Measurements from ENCODE around the gene PTPRG.

The PTPRG gene

GRCh38 chr3:61663356-61664104, 102.2 kb downstream of the PTPRG start:
- Histone ChIP-seq H3K4me3 (no peak overlapping the region), H3K27ac (no peak overlapping the region)
- TF ChIP-seq, protein P1, sequence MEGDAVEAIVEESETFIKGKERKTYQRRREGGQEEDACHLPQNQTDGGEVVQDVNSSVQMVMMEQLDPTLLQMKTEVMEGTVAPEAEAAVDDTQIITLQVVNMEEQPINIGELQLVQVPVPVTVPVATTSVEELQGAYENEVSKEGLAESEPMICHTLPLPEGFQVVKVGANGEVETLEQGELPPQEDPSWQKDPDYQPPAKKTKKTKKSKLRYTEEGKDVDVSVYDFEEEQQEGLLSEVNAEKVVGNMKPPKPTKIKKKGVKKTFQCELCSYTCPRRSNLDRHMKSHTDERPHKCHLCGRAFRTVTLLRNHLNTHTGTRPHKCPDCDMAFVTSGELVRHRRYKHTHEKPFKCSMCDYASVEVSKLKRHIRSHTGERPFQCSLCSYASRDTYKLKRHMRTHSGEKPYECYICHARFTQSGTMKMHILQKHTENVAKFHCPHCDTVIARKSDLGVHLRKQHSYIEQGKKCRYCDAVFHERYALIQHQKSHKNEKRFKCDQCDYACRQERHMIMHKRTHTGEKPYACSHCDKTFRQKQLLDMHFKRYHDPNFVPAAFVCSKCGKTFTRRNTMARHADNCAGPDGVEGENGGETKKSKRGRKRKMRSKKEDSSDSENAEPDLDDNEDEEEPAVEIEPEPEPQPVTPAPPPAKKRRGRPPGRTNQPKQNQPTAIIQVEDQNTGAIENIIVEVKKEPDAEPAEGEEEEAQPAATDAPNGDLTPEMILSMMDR (IDR thresholded peaks at IDR 0.05) = no peak
- no peak for DNase-seq (ENCODE audit: low spot score)

DNA sequence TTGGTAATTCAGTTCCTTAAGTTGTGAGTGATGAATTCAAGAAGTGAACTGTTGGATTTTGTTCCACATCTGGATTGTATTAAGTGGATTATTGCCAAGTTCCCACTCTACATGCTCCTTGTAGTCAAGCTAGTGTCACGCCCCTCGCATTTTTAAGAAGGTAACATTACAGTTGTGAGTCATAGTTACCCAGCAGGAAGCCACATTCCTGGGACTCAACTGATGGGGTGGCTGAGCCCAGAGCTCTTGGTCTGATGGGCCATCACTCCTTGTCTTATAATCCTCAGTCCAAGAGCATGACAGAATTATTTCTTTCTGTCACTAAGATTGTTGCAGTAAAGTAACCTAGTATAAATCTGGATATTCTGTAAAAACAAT, 102.7 kb downstream of the PTPRG start:
- no peak overlapping the region for H3K4me3 ChIP-seq
- H3K27ac ChIP-seq = no peak overlapping the region
- DNase-seq (ENCODE audit: low spot score) = no peak
- TF ChIP-seq, protein P1 (IDR thresholded peaks at IDR 0.05) = no peak

GRCh38 chr3:61665121-61665520, 103.8 kb downstream of the PTPRG start:
- no peak overlapping the region for H3K27ac ChIP-seq
- no peak overlapping the region for H3K4me3 ChIP-seq
- TF ChIP-seq, protein P1 (IDR thresholded peaks at IDR 0.05) = no peak
- DNase-seq (ENCODE audit: low spot score) = no peak

DNA sequence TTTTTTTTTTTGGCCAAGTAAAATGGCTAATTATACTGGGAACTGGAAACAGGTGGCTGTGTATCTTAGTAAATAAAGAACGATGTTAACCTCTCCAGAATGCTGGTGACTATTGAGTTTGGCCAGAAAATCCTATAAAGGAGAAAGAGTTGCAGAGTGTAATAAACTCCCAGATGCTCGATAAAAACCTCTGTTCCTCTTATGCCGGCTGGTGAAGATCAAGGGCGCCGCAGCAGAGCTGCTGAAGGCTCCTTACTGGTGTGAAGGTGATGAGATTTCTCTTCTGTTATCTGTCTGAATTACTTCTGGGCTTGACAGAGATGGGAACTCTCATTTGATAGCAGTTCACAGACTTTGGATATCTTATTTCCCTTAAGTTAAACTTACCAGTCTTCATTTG, 104.6 kb downstream of the PTPRG start:
- H3K27ac ChIP-seq = no peak overlapping the region
- no peak for DNase-seq (ENCODE audit: low spot score)
- H3K4me3 ChIP-seq = no peak overlapping the region
- TF ChIP-seq, protein P1 (IDR thresholded peaks at IDR 0.05) = no peak

DNA sequence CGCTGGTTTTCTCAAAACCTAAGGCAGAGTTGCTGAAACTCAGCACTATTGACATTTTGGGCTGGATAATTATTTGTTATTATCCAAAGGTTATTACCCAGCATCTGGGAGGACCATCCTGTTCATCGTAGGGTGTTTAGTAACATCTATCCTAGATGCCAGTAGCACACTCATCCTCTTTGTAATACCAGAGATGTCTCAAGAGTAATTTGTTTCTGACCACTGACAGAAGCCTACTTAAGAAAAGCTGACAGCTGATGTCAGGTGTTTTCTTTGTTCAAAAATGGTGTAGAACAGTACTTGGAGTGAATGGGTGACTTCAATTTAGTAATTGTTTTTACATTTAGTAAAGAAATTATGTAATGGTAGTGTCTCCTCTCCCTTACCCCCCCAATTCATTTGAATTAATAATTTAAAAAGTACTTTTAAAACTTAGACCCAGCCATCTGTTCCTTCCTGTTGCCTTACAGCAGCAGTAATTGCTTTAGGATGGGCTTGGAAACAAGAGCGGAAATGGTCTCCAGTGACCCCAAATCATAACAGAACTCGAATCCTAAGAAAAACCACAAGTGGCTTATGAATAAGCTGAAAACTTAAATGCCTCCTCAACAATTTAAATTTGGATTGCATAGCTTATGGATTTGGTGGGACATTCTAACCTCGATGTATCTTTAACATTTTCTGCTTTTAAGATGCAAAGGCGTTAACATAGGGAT, 105.4 kb downstream of the PTPRG start:
- no peak overlapping the region for H3K4me3 ChIP-seq
- TF ChIP-seq, protein P1 (IDR thresholded peaks at IDR 0.05) = no peak
- no peak for DNase-seq (ENCODE audit: low spot score)
- no peak overlapping the region for H3K27ac ChIP-seq

DNA sequence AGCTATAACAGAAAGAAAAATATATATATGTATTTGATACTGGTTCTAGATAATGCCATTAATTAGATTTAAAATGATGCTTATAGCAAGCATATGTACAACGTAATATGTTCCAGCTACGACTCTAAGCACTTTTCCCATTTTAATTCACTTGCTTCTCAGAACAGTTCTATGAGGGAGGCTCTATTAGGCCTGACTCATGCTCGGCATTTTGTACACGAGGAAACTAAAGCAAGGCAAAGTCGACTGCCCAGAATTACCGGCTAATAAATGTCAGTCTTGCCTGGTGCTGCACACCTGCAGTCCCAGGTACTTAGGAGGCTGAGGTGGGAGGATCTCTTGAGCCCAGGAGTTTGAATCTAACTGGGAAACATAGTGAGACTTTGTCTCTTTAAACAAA, 106.0 kb downstream of the PTPRG start:
- DNase-seq (ENCODE audit: low spot score) = no peak
- TF ChIP-seq, protein P1 (IDR thresholded peaks at IDR 0.05) = no peak
- Histone ChIP-seq H3K27ac (no peak overlapping the region), H3K4me3 (no peak overlapping the region)

GRCh38 chr3:61667814-61668213, 106.4 kb downstream of the PTPRG start:
- no peak overlapping the region for H3K4me3 ChIP-seq
- TF ChIP-seq, protein P1 (IDR thresholded peaks at IDR 0.05) = no peak
- H3K27ac ChIP-seq = no peak overlapping the region
- no peak for DNase-seq (ENCODE audit: low spot score)

Measured in coronary artery (tissue), 2 donors.